Ramos (cell line): ENCODE data around the gene KDM1A.
"Not testable (repeated sequence)": the region's sequence is repeated elsewhere in the genome, so short reads cannot be mapped to it uniquely, and the experiment has no call there.

Source experiments
- in situ Hi-C: fragments of 300-500 bp; cut with MboI; formaldehyde crosslinking; loops from one replicate; pipeline ENCODE4 v1.14.3; 2022; ENCODE audit warnings: low sequenced_read_pairs; ENCODE audit not compliant: unreplicated experiment

The KDM1A gene

DNA sequence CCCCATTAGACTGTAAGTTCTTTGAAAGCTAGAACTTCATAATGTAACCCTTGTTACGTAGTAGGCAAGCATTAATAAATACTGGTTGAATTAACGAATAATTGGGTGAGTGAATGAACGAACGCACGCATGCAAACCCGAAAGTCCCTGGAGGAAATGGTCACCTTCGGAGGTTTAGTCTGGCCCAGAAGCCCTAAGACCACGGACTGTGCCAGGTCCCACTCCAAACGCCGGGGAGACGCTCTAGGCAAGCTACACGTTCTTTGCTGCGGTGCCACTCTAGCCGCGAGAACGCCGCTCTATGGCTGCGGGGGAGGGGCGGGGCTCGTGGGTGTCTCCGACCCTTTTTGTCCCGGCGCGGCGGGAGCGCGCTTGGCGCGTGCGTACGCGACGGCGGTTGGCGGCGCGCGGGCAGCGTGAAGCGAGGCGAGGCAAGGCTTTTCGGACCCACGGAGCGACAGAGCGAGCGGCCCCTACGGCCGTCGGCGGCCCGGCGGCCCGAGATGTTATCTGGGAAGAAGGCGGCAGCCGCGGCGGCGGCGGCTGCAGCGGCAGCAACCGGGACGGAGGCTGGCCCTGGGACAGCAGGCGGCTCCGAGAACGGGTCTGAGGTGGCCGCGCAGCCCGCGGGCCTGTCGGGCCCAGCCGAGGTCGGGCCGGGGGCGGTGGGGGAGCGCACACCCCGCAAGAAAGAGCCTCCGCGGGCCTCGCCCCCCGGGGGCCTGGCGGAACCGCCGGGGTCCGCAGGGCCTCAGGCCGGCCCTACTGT, at the start of gene KDM1A:
Gene KDM1A, plus strand, starts transcription at position 375 of the 769 bp plus-strand sequence. Its CDS starts 129 bp downstream, at position 504.
- in situ Hi-C loops: no loop called here

DNA sequence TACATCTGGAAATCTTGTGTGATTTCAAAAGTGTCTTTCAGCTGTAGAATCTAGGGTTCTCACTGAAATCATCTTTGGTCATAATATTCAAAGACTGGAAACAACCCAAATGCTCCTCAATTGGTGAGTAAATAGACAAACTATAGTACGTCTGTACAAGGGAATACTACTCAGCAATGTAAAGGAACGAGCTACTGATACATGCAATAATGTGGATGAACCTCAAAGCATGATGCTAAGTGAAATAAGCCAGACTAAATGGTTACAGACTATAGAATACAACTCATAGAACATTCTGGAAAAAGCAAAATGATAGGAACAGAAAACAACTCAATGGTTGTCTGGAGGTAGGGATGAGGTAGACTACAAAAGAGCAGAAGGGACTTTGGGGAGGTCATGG, 49.2 kb upstream of the KDM1A start:
- in situ Hi-C loops: no loop called here

DNA sequence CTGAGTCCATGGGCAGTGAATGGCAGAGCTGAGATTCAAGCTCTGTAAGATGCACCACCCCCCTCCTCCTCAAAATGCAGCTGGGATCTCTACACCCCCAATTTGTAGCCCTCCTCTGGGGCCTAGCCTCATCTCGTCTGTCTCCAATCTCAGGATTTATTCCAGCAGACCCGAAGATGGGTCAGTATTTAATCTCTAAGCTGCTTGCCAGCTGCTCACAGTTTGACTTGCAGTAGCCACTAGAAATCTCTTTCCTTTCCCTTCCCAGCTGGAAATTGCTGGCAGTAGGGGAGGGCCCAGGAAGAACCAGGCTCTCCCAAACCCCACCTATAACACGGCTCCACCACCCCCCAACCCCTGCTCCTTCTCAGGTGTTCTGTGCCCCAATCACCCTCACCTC, 48.1 kb upstream of the KDM1A start:
- in situ Hi-C loops: no loop called here

DNA sequence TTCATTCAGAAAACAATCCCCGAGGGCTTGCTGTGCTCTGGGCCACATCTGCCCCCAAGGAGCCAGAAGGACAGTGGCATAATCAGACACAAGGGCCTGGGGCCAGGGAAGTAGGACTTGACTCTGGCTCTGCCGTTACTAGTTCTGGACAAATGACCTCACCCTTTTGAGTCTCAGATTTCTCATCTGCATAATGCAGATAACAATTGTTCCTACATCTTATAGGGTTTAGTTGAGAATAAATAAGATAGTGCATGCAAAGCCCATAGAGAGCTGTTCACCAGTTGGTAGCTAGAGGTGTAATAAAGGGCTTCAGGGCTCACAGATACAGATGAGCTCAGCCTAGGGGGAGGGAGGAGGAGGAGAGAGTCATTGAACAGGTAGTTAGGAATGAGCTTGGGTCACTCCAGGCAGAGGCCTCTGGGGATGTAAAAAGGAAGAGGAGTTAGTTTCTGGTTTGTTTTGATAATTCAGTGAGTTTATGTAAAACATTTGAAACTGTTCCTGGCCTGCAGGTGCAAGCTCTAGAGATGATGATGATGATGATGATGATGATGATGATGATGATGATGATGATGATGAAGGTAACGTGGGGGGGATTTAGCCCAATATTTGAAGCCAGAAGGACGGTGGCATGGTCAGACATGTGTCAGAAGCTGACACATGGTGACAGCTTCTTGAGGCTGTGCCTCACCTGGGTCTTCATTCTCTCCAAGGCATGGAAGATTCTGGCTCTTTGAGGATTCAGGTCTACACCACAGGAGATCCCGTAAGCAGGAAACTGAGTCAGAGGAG, 47.5 kb upstream of the KDM1A start:
- in situ Hi-C loops: no loop called here

DNA sequence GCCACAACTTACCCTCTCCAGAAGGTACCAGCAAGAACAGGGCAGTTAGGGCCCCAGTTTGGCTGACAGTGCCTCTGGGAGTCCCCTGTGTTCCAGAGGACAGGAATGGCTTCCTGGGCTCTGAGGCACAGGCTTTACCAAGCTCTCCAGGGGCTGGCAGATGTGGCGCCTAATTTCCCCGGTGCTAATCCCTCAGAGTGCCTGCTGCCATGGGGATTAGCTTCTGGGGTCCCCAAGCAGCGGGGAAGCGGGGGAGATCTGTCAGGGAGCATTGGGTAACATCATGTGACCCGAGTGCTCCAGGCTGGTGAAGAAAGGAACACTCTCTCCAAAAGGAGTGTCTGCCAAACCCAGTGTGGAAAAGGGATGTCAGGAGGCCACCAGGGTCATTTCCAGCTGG, 46.5 kb upstream of the KDM1A start, which contains the start of gene LACTBL1:
Gene LACTBL1, minus strand, starts transcription at position 107 of the 400 bp plus-strand sequence. CDS start 550 bp downstream, outside the sequence.
- in situ Hi-C loops: no loop called here

DNA sequence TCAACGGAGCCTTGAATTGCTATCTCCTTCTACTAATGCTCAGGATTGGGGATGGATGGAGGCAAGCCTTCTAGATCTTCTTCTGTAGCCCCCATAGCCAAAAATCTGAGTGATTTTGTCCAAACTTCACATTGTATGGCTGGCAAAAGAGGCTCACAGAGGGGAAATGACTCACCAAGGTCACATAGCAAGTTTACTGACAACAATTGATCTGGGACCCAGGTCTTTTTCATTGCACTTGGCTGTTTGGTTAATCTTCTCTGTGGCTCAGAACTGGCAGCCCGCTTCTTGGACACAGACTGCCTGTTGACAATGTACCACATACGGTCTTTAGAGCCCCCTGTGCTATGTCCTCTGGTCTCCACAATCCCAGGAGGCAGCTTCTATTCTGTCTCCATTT, 43.6 kb upstream of the KDM1A start:
- in situ Hi-C loops: loop anchor here (5.0 kb wide), 1 partner anchor 212 kb away; no protein-coding TSS in a partner anchor

DNA sequence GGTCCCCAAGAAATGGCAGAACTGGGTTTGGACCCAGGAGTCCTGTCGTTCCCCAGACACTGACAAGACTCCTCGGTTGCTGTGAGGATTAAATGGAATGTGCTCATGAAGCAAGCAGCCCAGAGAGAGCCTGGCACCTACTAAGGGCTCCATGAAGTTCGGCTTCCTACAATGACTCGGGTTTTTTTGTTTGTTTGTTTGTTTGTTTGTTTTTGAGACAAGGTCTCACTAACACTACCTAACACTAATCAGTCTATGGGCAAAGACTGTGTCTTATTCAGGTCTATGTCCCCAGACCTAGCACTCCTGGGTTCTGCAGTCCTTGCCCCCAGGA, 43.2 kb upstream of the KDM1A start:
- in situ Hi-C loops: loop anchor here (5.0 kb wide), 1 partner anchor 211 kb away; no protein-coding TSS in a partner anchor

DNA sequence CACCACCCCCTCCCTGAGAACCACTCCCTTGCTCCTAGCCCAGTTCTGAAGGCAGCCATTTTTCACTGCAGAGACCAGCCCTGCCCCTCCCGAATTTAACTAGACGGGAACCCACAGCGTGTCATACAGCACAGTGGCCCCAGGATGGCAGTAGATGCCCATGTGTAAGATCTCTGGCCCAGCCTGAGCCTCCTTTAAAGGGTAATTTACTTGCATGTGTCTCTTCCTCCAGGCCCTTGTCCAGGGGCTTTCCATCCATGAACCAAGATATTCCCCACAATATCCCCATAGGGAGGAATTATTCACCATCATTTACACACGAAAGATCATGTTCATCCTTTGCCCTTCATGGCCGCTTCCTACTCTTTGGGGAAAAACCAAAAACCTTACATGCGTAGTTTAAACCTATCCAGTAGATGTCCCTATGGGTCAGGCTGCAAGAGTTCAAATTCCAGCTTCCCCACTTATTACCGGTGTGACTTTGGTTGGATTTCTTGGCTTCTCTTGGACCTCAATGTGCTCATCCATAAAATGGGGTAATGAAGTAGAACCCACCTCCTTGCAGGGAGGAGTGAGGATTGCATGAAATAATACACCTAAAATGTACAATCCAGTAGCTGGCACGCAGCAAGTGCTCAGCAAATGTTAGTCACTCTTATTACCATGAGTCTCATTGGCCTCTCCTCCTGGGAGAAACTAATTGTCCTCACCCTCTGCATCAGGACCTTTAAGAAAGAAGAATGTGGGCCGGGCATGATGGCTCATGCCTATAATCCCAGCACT, 42.6 kb upstream of the KDM1A start:
- in situ Hi-C loops: loop anchor here (5.0 kb wide), 1 partner anchor 211 kb away; no protein-coding TSS in a partner anchor

DNA sequence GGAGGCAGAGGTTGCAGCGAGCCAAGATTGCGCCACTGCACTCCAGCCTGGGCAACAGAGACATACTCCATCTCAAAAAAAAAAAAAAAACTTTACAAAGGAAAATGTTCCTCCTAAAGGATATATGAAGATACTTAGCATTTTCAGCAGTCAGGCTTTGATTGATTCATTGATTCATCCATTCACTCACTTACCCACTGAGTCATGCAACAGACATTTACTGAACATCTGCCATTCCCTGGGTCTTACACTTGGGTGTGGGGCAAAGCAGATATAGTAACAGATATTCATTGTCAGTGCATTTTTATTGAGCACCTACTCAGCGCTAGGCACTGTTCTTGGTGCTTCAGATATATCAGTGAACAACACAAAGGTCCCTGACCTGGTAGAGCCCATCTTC, 41.0 kb upstream of the KDM1A start:
- in situ Hi-C loops: loop anchor here (5.0 kb wide), 1 partner anchor 209 kb away; no protein-coding TSS in a partner anchor

DNA sequence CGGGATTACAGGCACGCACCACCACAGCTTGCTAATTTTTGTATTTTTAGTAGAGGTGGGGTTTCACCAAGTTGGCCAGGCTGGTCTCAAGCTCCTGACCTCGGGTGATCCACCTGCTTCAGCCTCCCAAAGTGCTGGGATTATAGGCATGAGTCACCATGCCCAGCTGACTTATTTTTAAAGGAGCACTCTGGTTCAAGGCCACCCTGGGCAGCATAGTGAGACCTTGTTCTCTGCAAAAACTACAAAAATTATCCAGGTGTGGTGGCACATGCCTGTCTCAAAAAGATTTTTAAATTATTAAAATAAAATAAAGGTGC, 38.8 kb upstream of the KDM1A start:
- in situ Hi-C loops: not testable (repeated sequence)

DNA sequence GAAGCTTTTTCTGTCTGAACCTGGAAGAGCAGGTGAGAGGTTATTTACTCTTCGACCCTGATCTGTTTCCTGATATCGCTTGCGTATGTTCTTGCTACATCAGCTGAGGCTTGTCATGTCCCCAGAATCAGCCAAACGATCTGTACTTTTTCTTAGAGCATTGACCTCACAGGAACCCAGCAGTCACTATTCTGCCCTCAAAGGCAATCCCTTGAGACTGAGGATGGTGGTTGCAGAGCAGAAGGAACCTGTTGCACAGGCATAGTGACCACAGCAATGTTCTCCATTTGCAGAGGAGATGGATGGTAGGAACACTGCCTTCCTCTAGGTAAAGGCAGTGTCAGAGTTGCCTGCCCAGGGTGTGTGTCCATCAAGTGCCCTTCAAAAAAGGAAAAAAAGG, 35.3 kb upstream of the KDM1A start:
- in situ Hi-C loops: no loop called here

DNA sequence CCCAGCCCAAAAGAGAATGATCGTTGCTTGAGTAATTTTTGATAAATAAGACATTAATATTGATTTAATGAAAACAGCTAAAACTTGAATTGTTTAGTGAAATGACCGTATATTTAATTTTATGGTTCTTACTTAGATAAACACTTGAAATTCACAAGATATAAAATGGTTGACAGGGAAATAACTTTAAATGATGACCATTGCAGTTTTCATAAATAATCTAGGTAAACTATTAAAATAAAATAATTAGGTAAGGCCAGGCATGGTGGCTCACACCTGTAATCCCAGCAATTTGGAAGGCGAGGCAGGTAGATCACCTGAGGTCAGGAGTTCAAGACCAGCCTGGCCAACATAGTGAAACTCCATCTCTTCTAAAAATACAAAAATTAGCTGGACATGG, 26.9 kb upstream of the KDM1A start:
- in situ Hi-C loops: not testable (repeated sequence)

DNA sequence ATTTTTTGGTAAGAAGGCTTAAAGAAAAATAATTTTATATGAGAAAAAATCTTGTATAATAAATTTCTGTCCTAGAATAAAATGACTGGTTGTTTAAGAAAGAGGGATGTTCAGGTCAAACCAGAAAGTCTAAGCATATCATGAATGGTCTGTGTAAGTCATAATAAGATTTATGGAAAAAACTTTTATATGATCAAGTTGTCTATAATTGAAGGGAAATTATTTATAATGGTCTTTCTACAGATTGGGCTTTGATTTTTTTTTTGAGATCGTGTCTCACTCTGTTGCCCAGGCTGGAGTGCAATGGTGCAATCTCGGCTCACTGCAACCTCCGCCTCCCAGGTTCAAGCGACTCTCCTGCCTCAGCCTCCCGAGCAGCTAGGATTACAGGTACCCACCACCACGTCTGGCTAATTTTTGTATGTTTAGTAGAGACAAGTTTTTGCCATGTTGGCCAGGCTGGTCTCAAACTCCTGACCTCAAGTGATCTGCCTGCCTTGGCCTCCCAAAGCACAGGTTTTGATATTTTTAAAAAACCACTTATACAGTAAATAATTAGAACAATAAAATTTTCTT, 26.0 kb upstream of the KDM1A start:
- in situ Hi-C loops: not testable (repeated sequence)

DNA sequence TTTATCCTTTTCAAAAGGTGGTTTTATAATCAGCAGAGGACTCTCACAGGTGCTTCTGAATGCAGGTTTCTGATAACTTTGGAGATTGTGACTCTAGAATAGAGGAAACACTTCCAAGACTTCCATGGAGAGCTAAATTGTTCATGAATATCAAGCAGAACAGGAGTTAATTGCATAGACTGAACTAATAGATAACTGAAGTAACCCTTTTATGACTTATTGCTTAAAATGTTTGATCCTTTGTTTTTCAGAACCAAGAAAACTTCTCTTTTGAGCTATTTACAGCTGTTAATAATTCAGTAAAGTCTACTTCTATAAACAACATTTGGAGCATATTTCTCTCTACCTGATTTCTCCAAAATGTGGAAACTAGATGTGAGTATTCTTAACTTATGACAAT, 23.5 kb upstream of the KDM1A start:
- in situ Hi-C loops: no loop called here

DNA sequence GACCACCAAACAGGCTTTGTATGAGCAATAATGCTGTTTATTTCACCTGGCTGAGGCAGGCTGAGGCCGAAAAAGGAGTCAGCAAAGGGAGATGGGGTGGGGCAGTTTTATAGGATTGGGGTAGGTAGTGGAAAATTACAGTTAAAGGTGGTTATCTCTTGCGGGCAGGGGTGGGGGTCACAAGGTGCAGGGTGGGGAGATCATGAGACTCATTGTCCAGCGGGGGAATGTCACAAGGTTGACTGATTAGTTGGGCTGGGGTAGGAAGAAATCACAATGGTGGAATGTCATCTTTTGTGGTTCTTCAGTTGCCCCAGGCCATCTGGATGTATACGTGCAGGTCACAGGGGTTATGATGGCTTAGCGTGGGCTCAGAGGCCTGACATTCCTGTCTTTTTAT, 21.7 kb upstream of the KDM1A start:
- in situ Hi-C loops: not testable (repeated sequence)

DNA sequence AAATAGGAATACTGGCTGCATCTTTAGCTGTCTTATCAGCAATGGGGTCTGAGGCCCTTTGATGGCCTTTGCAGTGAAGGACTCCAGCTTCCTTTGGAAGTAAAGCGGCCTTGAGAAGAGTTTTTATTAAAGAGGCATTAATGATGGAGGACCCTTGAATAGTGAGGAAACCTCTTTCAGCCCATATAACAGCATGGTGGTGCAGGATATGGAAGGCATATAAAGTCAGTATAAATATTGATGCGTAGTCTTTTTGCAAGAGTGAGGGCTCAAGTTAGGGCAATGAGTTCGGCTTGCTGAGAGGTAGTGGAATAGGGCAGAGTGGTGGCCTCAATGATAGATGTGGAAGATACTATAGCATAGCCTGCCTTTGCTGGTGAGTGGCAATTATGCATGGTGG, 19.1 kb upstream of the KDM1A start:
- in situ Hi-C loops: not testable (repeated sequence)

DNA sequence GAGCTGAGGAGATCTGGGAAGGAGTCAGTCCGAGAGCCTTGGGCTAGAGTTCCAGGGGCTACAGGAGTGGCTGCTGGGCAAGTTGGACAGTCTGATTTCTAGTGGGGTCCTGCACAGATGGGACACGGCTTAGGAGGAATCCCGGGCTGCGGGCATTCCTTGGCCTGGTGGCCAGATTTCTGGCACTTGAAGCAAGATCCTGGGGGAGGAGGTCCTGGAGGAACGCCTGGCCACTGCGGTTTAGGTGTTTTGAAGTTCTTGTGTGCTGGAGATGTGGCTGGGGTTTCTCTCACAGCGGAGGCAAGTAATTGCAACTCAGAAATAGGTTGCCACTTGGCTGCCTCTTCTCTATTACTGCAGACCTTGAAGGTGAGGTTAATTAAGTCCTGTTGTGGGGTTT, 17.1 kb upstream of the KDM1A start:
- in situ Hi-C loops: not testable (repeated sequence)

DNA sequence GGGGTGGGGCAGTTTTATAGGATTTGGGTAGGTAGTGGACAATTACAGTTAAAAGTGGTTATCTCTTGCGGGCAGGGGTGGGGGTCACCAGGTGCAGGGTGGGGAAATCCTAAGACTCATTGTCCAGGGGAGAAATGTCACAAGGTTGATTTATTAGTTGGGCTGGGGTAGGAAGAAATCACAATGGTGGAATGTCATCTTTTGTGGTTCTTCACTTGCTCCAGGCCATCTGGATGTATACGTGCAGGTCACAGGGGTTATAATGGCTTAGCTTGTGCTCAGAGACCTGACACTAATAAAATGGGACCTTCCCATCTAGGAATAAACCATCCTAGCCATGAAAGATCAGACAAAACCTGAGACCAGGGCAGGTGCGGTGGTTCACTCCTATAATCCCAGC, 15.2 kb upstream of the KDM1A start:
- in situ Hi-C loops: no loop called here

DNA sequence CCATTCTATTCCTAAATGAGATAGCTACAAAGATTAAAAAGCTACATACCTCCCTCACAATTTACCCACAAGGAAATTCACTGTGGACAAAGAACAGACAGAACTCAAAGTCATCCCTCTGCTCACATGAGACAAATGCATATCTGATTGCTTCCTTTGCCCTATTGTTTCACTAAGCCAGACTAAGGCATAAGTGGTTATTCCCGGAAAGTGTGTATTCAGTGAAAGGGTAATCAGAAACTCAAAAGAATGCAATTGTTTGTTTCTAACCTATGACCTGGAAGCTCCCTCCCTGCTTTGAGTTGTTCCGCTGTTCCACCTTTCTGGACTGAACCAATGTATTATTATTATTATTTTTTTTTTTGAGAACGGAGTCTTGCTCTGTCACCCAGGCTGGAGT, 14.5 kb upstream of the KDM1A start:
- in situ Hi-C loops: not testable (repeated sequence)

DNA sequence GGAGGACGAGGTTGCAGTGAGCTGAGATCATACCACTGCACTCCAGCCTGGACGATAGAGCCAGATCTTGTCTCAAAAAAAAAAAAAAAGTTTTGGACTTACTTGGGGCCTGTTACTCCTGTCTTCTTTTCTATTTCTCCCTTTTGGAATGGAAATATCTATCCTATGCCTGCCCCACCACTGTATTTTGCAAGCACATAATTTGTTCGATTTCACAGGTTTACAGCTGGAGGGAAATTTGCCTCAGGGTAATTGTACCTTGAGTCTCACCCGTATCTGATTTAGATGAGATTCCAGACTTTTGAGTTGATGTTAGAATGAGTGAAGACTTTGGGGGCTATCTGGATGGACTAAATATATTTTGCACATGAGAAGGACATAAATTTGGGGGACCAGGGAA, 12.2 kb upstream of the KDM1A start:
- in situ Hi-C loops: no loop called here
